ENCODE data around the gene IRX4.

DNA sequence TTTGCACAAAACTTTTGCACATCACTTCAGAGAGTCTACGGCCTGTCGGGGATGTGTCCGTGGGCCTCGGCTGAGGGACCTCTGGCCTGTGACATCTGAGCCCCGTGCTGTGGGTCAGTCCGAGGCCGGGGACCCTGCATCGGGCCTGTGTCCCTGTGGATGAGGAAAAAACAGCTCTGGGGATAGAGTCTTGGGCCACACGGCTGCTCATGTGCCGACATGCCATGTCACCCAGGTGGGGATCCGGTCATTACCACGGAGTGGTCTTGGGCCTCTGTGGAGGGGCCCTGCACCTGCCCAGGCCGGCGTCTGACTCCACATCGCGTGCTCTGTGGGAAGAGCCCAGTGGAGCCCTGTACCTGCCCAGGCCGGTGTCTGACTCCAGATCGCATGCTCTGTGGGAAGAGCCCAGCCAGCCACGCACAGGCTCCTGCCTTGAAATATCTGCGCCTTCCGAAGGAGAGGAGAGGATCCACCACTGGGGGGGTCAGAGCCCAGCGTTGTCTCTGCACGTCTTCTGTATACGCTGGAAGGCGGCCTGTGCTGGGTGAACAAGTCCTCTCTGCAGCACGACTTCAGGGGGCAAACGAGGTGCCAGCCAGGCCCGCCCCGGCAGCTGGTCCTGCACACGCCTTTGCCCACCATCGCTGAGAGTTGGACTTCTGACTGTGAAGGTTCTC lies 27.5 kb upstream of the IRX4 start:
- TF ChIP-seq EZH2 (IDR thresholded peaks at IDR 0.05; ENCODE audit: insufficient read depth, poor library complexity, severe bottlenecking) (no peak), EZH2phosphoT487 (IDR thresholded peaks at IDR 0.05; ENCODE audit: insufficient read depth, low read depth) (no peak)

Measured in GM23248 (cell line).